Measurements from ENCODE around the gene GAD2.
A peak's percentile ranks its signal among the peaks of the same experiment; 100 is the strongest.

GAD2 gene

GRCh38 chr10:26254616-26255015 lies 38.0 kb downstream of the GAD2 start:
- DNase-seq (no peak), ATAC-seq (no peak)
- H3K4me3 Mint-ChIP-seq = no peak overlapping the region
- no peaks in the 10 kb centered on the region for H3K9me3 Mint-ChIP-seq
- H3K27ac Mint-ChIP-seq = peak overlapping the region in 1 of 2 donors; percentile 19
- H3K4me1 Mint-ChIP-seq = no peaks in the 10 kb centered on the region
- peaks cover 28% of the 10 kb centered on the region for H3K27me3 Mint-ChIP-seq

GRCh38 chr10:26259341-26259740 lies 42.8 kb downstream of the GAD2 start:
- Mint-ChIP-seq H3K4me3 (no peak overlapping the region), H3K27me3 (peaks cover 24% of the 10 kb centered on the region), H3K27ac (no peak overlapping the region), H3K9me3 (no peaks in the 10 kb centered on the region), H3K4me1 (no peaks in the 10 kb centered on the region)
- ATAC-seq = no peak
- DNase-seq = no peak

- ATAC-seq (no peak), DNase-seq (no peak)
- H3K9me3 Mint-ChIP-seq = no peaks in the 10 kb centered on the region
- no peaks in the 10 kb centered on the region for H3K4me1 Mint-ChIP-seq
- H3K27me3 Mint-ChIP-seq = peaks cover 11% of the 10 kb centered on the region
- no peak overlapping the region for H3K27ac Mint-ChIP-seq
- H3K4me3 Mint-ChIP-seq = no peak overlapping the region
Observed at GRCh38 chr10:26269754-26270153, 53.2 kb downstream of the GAD2 start.

GRCh38 chr10:26274391-26274790 lies 57.8 kb downstream of the GAD2 start:
- no peak for ATAC-seq
- H3K4me3 Mint-ChIP-seq = no peak overlapping the region
- H3K9me3 Mint-ChIP-seq = no peaks in the 10 kb centered on the region
- no peak for DNase-seq
- H3K27ac Mint-ChIP-seq = no peak overlapping the region
- peaks cover 9% of the 10 kb centered on the region for H3K27me3 Mint-ChIP-seq
- no peaks in the 10 kb centered on the region for H3K4me1 Mint-ChIP-seq

- Mint-ChIP-seq H3K4me1 (no peaks in the 10 kb centered on the region), H3K4me3 (no peak overlapping the region), H3K9me3 (no peaks in the 10 kb centered on the region), H3K27ac (peak overlapping the region in 1 of 2 donors; percentile 14), H3K27me3 (peaks cover 2% of the 10 kb centered on the region)
- no peak for ATAC-seq
- DNase-seq = no peak
Observed at GRCh38 chr10:26278295-26278694, 61.7 kb downstream of the GAD2 start.

- DNase-seq (no peak), ATAC-seq (no peak)
- no peak overlapping the region for H3K27ac Mint-ChIP-seq
- H3K9me3 Mint-ChIP-seq = no peaks in the 10 kb centered on the region
- H3K4me3 Mint-ChIP-seq = no peak overlapping the region
- H3K4me1 Mint-ChIP-seq = no peaks in the 10 kb centered on the region
- peaks cover 38% of the 10 kb centered on the region for H3K27me3 Mint-ChIP-seq
Observed at GRCh38 chr10:26290236-26290635, 73.7 kb downstream of the GAD2 start.

GRCh38 chr10:26291721-26292480 lies 75.3 kb downstream of the GAD2 start:
- Mint-ChIP-seq H3K27me3 (peaks cover 37% of the 10 kb centered on the region), H3K9me3 (no peaks in the 10 kb centered on the region), H3K27ac (no peak overlapping the region), H3K4me3 (no peak overlapping the region), H3K4me1 (no peaks in the 10 kb centered on the region)
- DNase-seq (no peak), ATAC-seq (no peak)

- no peak overlapping the region for H3K4me3 Mint-ChIP-seq
- ATAC-seq = no peak
- no peaks in the 10 kb centered on the region for H3K9me3 Mint-ChIP-seq
- peaks cover 16% of the 10 kb centered on the region for H3K27me3 Mint-ChIP-seq
- DNase-seq = no peak
- H3K4me1 Mint-ChIP-seq = no peaks in the 10 kb centered on the region
- H3K27ac Mint-ChIP-seq = no peak overlapping the region
Observed at GRCh38 chr10:26296360-26296759, 79.8 kb downstream of the GAD2 start.

GRCh38 chr10:26300001-26300400 lies 83.4 kb downstream of the GAD2 start:
- Mint-ChIP-seq H3K27ac (no peak overlapping the region), H3K9me3 (no peaks in the 10 kb centered on the region), H3K4me1 (no peaks in the 10 kb centered on the region), H3K27me3 (no peaks in the 10 kb centered on the region), H3K4me3 (no peak overlapping the region)
- ATAC-seq (no peak), DNase-seq (no peak)

- H3K4me3 Mint-ChIP-seq = no peak overlapping the region
- no peak overlapping the region for H3K27ac Mint-ChIP-seq
- peaks cover 6% of the 10 kb centered on the region for H3K27me3 Mint-ChIP-seq
- no peak for DNase-seq
- ATAC-seq = no peak
- H3K9me3 Mint-ChIP-seq = no peaks in the 10 kb centered on the region
- no peaks in the 10 kb centered on the region for H3K4me1 Mint-ChIP-seq
Observed at GRCh38 chr10:26303366-26303765, 86.8 kb downstream of the GAD2 start.

- Mint-ChIP-seq H3K9me3 (no peaks in the 10 kb centered on the region), H3K4me3 (no peak overlapping the region), H3K27me3 (peaks cover 16% of the 10 kb centered on the region), H3K27ac (no peak overlapping the region), H3K4me1 (no peaks in the 10 kb centered on the region)
- DNase-seq (no peak), ATAC-seq (no peak)
Observed at GRCh38 chr10:26310361-26310760, 93.8 kb downstream of the GAD2 start.

GRCh38 chr10:26311383-26311940 lies 94.9 kb downstream of the GAD2 start:
- DNase-seq (no peak), ATAC-seq (no peak)
- no peak overlapping the region for H3K4me3 Mint-ChIP-seq
- no peaks in the 10 kb centered on the region for H3K9me3 Mint-ChIP-seq
- H3K4me1 Mint-ChIP-seq = no peaks in the 10 kb centered on the region
- no peak overlapping the region for H3K27ac Mint-ChIP-seq
- peaks cover 16% of the 10 kb centered on the region for H3K27me3 Mint-ChIP-seq

GRCh38 chr10:26314265-26315013 lies 97.9 kb downstream of the GAD2 start:
- ATAC-seq (no peak), DNase-seq (no peak)
- H3K4me3 Mint-ChIP-seq = no peak overlapping the region
- peaks cover 7% of the 10 kb centered on the region for H3K27me3 Mint-ChIP-seq
- H3K9me3 Mint-ChIP-seq = no peaks in the 10 kb centered on the region
- H3K27ac Mint-ChIP-seq = no peak overlapping the region
- H3K4me1 Mint-ChIP-seq = no peaks in the 10 kb centered on the region

GRCh38 chr10:26318672-26319071 lies 102.1 kb downstream of the GAD2 start:
- Mint-ChIP-seq H3K9me3 (no peaks in the 10 kb centered on the region), H3K4me3 (no peak overlapping the region), H3K27ac (no peak overlapping the region), H3K27me3 (peaks cover 19% of the 10 kb centered on the region), H3K4me1 (no peaks in the 10 kb centered on the region)
- no peak for ATAC-seq
- DNase-seq = no peak

GRCh38 chr10:26323219-26323618 lies 106.6 kb downstream of the GAD2 start:
- Mint-ChIP-seq H3K4me3 (no peak overlapping the region), H3K9me3 (no peaks in the 10 kb centered on the region), H3K27me3 (peaks cover 19% of the 10 kb centered on the region), H3K27ac (peak overlapping the region in 1 of 2 donors; percentile 66), H3K4me1 (no peaks in the 10 kb centered on the region)
- ATAC-seq (no peak), DNase-seq (no peak)

- Mint-ChIP-seq H3K9me3 (no peaks in the 10 kb centered on the region), H3K4me3 (no peak overlapping the region), H3K4me1 (peaks cover 6% of the 10 kb centered on the region), H3K27ac (no peak overlapping the region), H3K27me3 (peaks cover under 1% of the 10 kb centered on the region)
- DNase-seq (no peak), ATAC-seq (no peak)
Observed at GRCh38 chr10:26326851-26327250, 110.3 kb downstream of the GAD2 start.

Measured in stimulated activated naive CD8-positive, alpha-beta T cell treated with anti-CD3 and anti-CD28 coated beads, Interleukin-15, amount 100 ng/mL, for 72 hours (primary cell).